ENCODE measurements around the gene FOXB2.

FOXB2 gene

GRCh38 chr9:77011973-77012821 lies 7.3 kb upstream of the FOXB2 start:
- peak overlapping the region; percentile 67 for H3K9ac ChIP-seq (ENCODE audit: low read depth, low read length)

GRCh38 chr9:77013206-77013931 lies 6.1 kb upstream of the FOXB2 start:
- peaks cover 11% of the 10 kb centered on the region for H3K4me1 ChIP-seq (ENCODE audit: insufficient read depth, low read length)
- no peaks in the 10 kb centered on the region for H3K9me3 ChIP-seq (ENCODE audit: control insufficient read depth, insufficient read depth, low read length)
- H3K36me3 ChIP-seq (ENCODE audit: insufficient read depth, low read length), result no peaks in the 10 kb centered on the region
- H3K9ac ChIP-seq (ENCODE audit: low read depth, low read length), result peak overlapping the region; percentile 49; the same call in 1 of the 2 replicates

More at GRCh38 chr9:77011973-77012821, 7.3 kb upstream of the FOXB2 start:
- Histone ChIP-seq H3K36me3 (ENCODE audit: insufficient read depth, low read length) (no peaks in the 10 kb centered on the region), H3K4me1 (ENCODE audit: insufficient read depth, low read length) (peaks cover 11% of the 10 kb centered on the region), H3K9me3 (ENCODE audit: control insufficient read depth, insufficient read depth, low read length) (no peaks in the 10 kb centered on the region)

- H3K9me3 ChIP-seq (ENCODE audit: control insufficient read depth, insufficient read depth, low read length), result no peaks in the 10 kb centered on the region
- no peaks in the 10 kb centered on the region for H3K36me3 ChIP-seq (ENCODE audit: insufficient read depth, low read length)
- peaks cover 11% of the 10 kb centered on the region for H3K4me1 ChIP-seq (ENCODE audit: insufficient read depth, low read length)
- H3K9ac ChIP-seq (ENCODE audit: low read depth, low read length), result peak overlapping the region; percentile 49; the same call in 1 of the 2 replicates
Observed at GRCh38 chr9:77013932-77014596, 5.4 kb upstream of the FOXB2 start.

- peak overlapping the region; percentile 49; the same call in 1 of the 2 replicates for H3K9ac ChIP-seq (ENCODE audit: low read depth, low read length)
- peaks cover 11% of the 10 kb centered on the region for H3K4me1 ChIP-seq (ENCODE audit: insufficient read depth, low read length)
- no peaks in the 10 kb centered on the region for H3K9me3 ChIP-seq (ENCODE audit: control insufficient read depth, insufficient read depth, low read length)
- no peaks in the 10 kb centered on the region for H3K36me3 ChIP-seq (ENCODE audit: insufficient read depth, low read length)
Observed at GRCh38 chr9:77014597-77015263, 4.7 kb upstream of the FOXB2 start.

- H3K4me1 ChIP-seq (ENCODE audit: insufficient read depth, low read length), result peaks cover 11% of the 10 kb centered on the region
- no peaks in the 10 kb centered on the region for H3K9me3 ChIP-seq (ENCODE audit: control insufficient read depth, insufficient read depth, low read length)
- H3K36me3 ChIP-seq (ENCODE audit: insufficient read depth, low read length), result no peaks in the 10 kb centered on the region
- H3K9ac ChIP-seq (ENCODE audit: low read depth, low read length), result peak overlapping the region; percentile 49; the same call in 1 of the 2 replicates
Observed at GRCh38 chr9:77015327-77016048, 4.0 kb upstream of the FOXB2 start.

- peak overlapping the region; percentile 49; the same call in 1 of the 2 replicates for H3K9ac ChIP-seq (ENCODE audit: low read depth, low read length)
- no peaks in the 10 kb centered on the region for H3K9me3 ChIP-seq (ENCODE audit: control insufficient read depth, insufficient read depth, low read length)
- no peaks in the 10 kb centered on the region for H3K36me3 ChIP-seq (ENCODE audit: insufficient read depth, low read length)
- H3K4me1 ChIP-seq (ENCODE audit: insufficient read depth, low read length), result peaks cover 11% of the 10 kb centered on the region
Observed at GRCh38 chr9:77016121-77016525, 3.3 kb upstream of the FOXB2 start.

- Histone ChIP-seq H3K36me3 (ENCODE audit: insufficient read depth, low read length) (no peaks in the 10 kb centered on the region), H3K4me1 (ENCODE audit: insufficient read depth, low read length) (peaks cover 15% of the 10 kb centered on the region), H3K9me3 (ENCODE audit: control insufficient read depth, insufficient read depth, low read length) (no peaks in the 10 kb centered on the region), H3K9ac (ENCODE audit: low read depth, low read length) (peak overlapping the region; percentile 49; the same call in 1 of the 2 replicates)
Observed at GRCh38 chr9:77016526-77017504, 2.6 kb upstream of the FOXB2 start.

GRCh38 chr9:77017505-77017894 lies 2.0 kb upstream of the FOXB2 start:
- Histone ChIP-seq H3K9ac (ENCODE audit: low read depth, low read length) (no peak overlapping the region), H3K4me1 (ENCODE audit: insufficient read depth, low read length) (peaks cover 21% of the 10 kb centered on the region), H3K36me3 (ENCODE audit: insufficient read depth, low read length) (no peaks in the 10 kb centered on the region), H3K9me3 (ENCODE audit: control insufficient read depth, insufficient read depth, low read length) (no peaks in the 10 kb centered on the region)

- H3K36me3 ChIP-seq (ENCODE audit: insufficient read depth, low read length), result no peaks in the 10 kb centered on the region
- H3K4me1 ChIP-seq (ENCODE audit: insufficient read depth, low read length), result peaks cover 16% of the 10 kb centered on the region
- no peaks in the 10 kb centered on the region for H3K9me3 ChIP-seq (ENCODE audit: control insufficient read depth, insufficient read depth, low read length)
- peak overlapping the region; percentile 57 for H3K9ac ChIP-seq (ENCODE audit: low read depth, low read length)
Observed at GRCh38 chr9:77018058-77018968, 1.1 kb upstream of the FOXB2 start.

GRCh38 chr9:77018969-77019235 lies 553 bp upstream of the FOXB2 start:
- Histone ChIP-seq H3K4me1 (ENCODE audit: insufficient read depth, low read length) (peaks cover 11% of the 10 kb centered on the region; the same call in 1 of the 2 replicates), H3K9ac (ENCODE audit: low read depth, low read length) (peak overlapping the region; percentile 57), H3K36me3 (ENCODE audit: insufficient read depth, low read length) (no peaks in the 10 kb centered on the region), H3K9me3 (ENCODE audit: control insufficient read depth, insufficient read depth, low read length) (no peaks in the 10 kb centered on the region)

GRCh38 chr9:77019926-77020412 lies 514 bp downstream of the FOXB2 start:
- peak overlapping the region; percentile 57; the same call in 1 of the 2 replicates for H3K9ac ChIP-seq (ENCODE audit: low read depth, low read length)
- H3K36me3 ChIP-seq (ENCODE audit: insufficient read depth, low read length), result no peaks in the 10 kb centered on the region
- peaks cover 16% of the 10 kb centered on the region for H3K4me1 ChIP-seq (ENCODE audit: insufficient read depth, low read length)
- H3K9me3 ChIP-seq (ENCODE audit: control insufficient read depth, insufficient read depth, low read length), result no peaks in the 10 kb centered on the region
